ENCODE measurements around the gene SPATA24. TPM values are rescaled to one million over a fixed set of nuclear protein-coding genes. Genes with fewer than 3 reads are reported as not detected.
A peak's percentile ranks its signal among the peaks of the same experiment; 100 is the strongest.

SPATA24 gene
- total RNA-seq, 1 donor: 3.6 TPM

DNA sequence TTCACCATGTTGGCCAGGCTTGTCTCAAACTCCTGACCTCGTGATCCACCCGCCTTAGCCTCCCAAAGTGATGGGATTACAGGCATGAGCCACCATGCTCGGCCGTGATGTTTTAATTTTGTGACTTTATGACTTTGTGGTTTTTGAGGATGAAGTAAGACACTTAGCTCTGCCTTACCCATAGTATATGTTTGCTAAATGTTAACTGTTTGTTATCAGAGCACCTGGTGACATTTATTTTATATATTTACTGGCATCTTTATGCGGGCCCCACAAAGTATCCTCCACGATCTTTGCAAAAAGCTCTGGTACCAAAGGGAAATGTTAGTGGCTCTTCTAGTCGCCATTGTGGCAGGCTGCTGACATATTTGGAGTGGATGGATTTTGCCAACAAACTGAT lies 27.5 kb downstream of the SPATA24 start:
- peak; percentile 46 for DNase-seq (ENCODE audit: insufficient read length, low spot score, missing footprints)

DNA sequence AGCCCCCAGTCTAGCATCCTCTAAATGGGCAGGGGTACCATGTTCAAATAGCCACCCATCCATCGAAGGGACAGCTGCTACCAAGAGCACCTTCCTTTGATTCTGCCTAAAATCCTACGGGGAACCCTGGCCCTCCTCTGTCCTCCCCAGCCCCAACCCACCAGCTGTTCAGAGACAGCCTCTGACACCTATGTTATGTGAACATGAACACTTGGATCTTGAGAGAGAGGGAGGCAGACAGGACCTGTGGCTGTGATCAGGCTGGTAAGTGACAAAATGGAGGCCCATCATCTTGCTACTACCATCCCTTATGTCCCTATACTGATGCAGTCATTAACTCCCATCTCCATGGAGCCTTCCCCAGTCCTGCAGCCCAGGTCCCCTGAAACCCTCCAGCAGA lies 29.0 kb downstream of the SPATA24 start:
- TF ChIP-seq, protein P1, sequence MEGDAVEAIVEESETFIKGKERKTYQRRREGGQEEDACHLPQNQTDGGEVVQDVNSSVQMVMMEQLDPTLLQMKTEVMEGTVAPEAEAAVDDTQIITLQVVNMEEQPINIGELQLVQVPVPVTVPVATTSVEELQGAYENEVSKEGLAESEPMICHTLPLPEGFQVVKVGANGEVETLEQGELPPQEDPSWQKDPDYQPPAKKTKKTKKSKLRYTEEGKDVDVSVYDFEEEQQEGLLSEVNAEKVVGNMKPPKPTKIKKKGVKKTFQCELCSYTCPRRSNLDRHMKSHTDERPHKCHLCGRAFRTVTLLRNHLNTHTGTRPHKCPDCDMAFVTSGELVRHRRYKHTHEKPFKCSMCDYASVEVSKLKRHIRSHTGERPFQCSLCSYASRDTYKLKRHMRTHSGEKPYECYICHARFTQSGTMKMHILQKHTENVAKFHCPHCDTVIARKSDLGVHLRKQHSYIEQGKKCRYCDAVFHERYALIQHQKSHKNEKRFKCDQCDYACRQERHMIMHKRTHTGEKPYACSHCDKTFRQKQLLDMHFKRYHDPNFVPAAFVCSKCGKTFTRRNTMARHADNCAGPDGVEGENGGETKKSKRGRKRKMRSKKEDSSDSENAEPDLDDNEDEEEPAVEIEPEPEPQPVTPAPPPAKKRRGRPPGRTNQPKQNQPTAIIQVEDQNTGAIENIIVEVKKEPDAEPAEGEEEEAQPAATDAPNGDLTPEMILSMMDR (IDR thresholded peaks at IDR 0.05; ENCODE audit: extremely low read depth, low read depth, low read length): no peak
- Histone ChIP-seq H3K4me1 (ENCODE audit: insufficient read depth, low read length) (peaks cover 24% of the 10 kb centered on the region), H3K4me3 (ENCODE audit: insufficient read depth, low read length) (no peak overlapping the region), H2AFZ (ENCODE audit: low read length) (no peak overlapping the region), H3K9me3 (ENCODE audit: low read depth, low read length) (no peaks in the 10 kb centered on the region), H4K20me1 (ENCODE audit: insufficient read depth, low read length) (peaks cover 5% of the 10 kb centered on the region), H3K4me2 (ENCODE audit: insufficient read depth, low read length) (no peak overlapping the region), H3K79me2 (ENCODE audit: insufficient read depth, low read length) (peaks cover 1% of the 10 kb centered on the region), H3K27me3 (ENCODE audit: insufficient read depth, low read length) (no peaks in the 10 kb centered on the region), H3K27ac (ENCODE audit: low read depth, low read length) (no peak overlapping the region), H3K36me3 (ENCODE audit: insufficient read depth, low read length) (peaks cover 8% of the 10 kb centered on the region)
- DNase-seq (ENCODE audit: insufficient read length, low spot score, missing footprints): no peak

More for the DNA sequence above, 27.5 kb downstream of the SPATA24 start:
- peaks cover 5% of the 10 kb centered on the region for H4K20me1 ChIP-seq (ENCODE audit: insufficient read depth, low read length)
- no peaks in the 10 kb centered on the region for H3K9me3 ChIP-seq (ENCODE audit: low read depth, low read length)
- H3K4me3 ChIP-seq (ENCODE audit: insufficient read depth, low read length): no peak overlapping the region
- H3K27ac ChIP-seq (ENCODE audit: low read depth, low read length): no peak overlapping the region
- no peaks in the 10 kb centered on the region for H3K27me3 ChIP-seq (ENCODE audit: insufficient read depth, low read length)
- no peak overlapping the region for H3K4me2 ChIP-seq (ENCODE audit: insufficient read depth, low read length)
- H3K36me3 ChIP-seq (ENCODE audit: insufficient read depth, low read length): peaks cover 1% of the 10 kb centered on the region
- no peak overlapping the region for H2AFZ ChIP-seq (ENCODE audit: low read length)
- H3K79me2 ChIP-seq (ENCODE audit: insufficient read depth, low read length): no peaks in the 10 kb centered on the region
- H3K4me1 ChIP-seq (ENCODE audit: insufficient read depth, low read length): peaks cover 22% of the 10 kb centered on the region
- TF ChIP-seq, protein P1 (IDR thresholded peaks at IDR 0.05; ENCODE audit: extremely low read depth, low read depth, low read length): no peak

GRCh38 chr5:139371482-139372435 lies 32.1 kb downstream of the SPATA24 start:
- TF ChIP-seq, protein P1 (IDR thresholded peaks at IDR 0.05; ENCODE audit: extremely low read depth, low read depth, low read length): no peak
- DNase-seq (ENCODE audit: insufficient read length, low spot score, missing footprints): peak; percentile 81
- no peak overlapping the region for H3K4me2 ChIP-seq (ENCODE audit: insufficient read depth, low read length)
- peaks cover 22% of the 10 kb centered on the region for H3K36me3 ChIP-seq (ENCODE audit: insufficient read depth, low read length)
- peaks cover 5% of the 10 kb centered on the region for H4K20me1 ChIP-seq (ENCODE audit: insufficient read depth, low read length)
- no peak overlapping the region for H3K4me3 ChIP-seq (ENCODE audit: insufficient read depth, low read length)
- H2AFZ ChIP-seq (ENCODE audit: low read length): no peak overlapping the region
- H3K27me3 ChIP-seq (ENCODE audit: insufficient read depth, low read length): no peaks in the 10 kb centered on the region
- peak overlapping the region; percentile 50 for H3K27ac ChIP-seq (ENCODE audit: low read depth, low read length)
- H3K4me1 ChIP-seq (ENCODE audit: insufficient read depth, low read length): peaks cover 41% of the 10 kb centered on the region
- no peaks in the 10 kb centered on the region for H3K9me3 ChIP-seq (ENCODE audit: low read depth, low read length)
- H3K79me2 ChIP-seq (ENCODE audit: insufficient read depth, low read length): peaks cover 5% of the 10 kb centered on the region

DNA sequence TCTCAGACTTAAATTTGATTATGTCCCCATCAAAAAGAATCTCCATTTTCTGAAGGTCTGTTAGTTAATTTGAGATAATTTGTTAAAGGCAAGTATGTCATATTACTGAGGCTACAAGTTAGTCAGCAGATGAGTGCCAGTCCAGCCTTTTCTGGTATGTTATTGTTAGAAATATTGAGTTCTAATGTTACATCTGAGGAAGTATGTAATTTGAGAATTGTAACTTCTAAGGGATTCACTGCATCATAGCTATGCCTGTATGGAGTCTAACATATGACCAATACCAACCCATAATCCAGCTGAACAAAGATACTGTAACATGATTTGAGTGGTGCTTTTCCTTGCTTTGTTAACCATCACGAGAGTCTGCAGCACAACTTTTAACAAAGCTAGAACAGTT lies 34.7 kb downstream of the SPATA24 start:
- TF ChIP-seq, protein P1 (IDR thresholded peaks at IDR 0.05; ENCODE audit: extremely low read depth, low read depth, low read length): no peak
- H3K79me2 ChIP-seq (ENCODE audit: insufficient read depth, low read length): peaks cover 10% of the 10 kb centered on the region
- H2AFZ ChIP-seq (ENCODE audit: low read length): no peak overlapping the region

More for the DNA sequence above, 34.7 kb downstream of the SPATA24 start:
- Histone ChIP-seq H3K36me3 (ENCODE audit: insufficient read depth, low read length) (peaks cover 41% of the 10 kb centered on the region), H3K27me3 (ENCODE audit: insufficient read depth, low read length) (no peaks in the 10 kb centered on the region), H3K4me3 (ENCODE audit: insufficient read depth, low read length) (no peak overlapping the region), H3K4me2 (ENCODE audit: insufficient read depth, low read length) (peak overlapping the region; percentile 18), H4K20me1 (ENCODE audit: insufficient read depth, low read length) (peaks cover 5% of the 10 kb centered on the region), H3K27ac (ENCODE audit: low read depth, low read length) (peak overlapping the region; percentile 64), H3K9me3 (ENCODE audit: low read depth, low read length) (no peaks in the 10 kb centered on the region), H3K4me1 (ENCODE audit: insufficient read depth, low read length) (peaks cover 41% of the 10 kb centered on the region)
- DNase-seq (ENCODE audit: insufficient read length, low spot score, missing footprints): peak; percentile 72
